ENCODE data around the gene HBEGF.

HBEGF gene

DNA sequence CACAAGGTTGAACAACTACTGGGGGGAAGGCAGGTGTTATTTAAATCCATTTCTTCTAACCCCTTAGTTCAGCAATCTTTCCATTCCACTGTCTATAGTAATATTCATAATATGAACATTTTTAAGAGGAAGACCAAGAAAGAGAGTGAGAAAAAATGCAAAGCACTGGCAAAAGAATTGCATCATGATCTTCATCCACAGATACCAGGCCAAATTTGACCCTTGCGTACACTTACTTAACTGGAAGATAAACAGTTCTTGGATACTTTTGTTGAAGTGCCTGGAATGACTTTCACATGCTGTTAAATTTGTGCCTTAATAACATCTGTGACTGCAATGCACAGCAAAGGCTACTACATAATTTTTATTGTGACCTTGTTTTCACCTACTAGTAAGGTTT lies 45.3 kb downstream of the HBEGF start:
- DNase-seq, result no peak

DNA sequence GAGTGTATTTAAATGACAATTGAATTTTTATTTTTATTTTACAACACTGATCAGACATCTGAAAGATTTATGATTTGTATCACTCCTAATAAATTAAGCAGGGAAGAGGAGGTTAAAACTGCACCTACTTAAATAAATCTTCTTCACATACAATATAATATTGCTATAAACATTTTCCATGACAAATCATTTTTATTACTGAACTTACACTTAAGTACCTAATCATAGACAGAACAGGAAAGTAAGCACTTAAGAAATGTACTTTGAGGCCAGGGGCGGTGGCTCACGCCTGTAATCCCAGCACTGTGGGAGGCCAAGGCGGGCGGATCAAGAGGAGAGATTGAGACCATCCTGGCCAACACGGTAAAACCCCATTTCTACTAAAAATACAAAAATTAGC lies 47.3 kb downstream of the HBEGF start:
- no peak for DNase-seq

DNA sequence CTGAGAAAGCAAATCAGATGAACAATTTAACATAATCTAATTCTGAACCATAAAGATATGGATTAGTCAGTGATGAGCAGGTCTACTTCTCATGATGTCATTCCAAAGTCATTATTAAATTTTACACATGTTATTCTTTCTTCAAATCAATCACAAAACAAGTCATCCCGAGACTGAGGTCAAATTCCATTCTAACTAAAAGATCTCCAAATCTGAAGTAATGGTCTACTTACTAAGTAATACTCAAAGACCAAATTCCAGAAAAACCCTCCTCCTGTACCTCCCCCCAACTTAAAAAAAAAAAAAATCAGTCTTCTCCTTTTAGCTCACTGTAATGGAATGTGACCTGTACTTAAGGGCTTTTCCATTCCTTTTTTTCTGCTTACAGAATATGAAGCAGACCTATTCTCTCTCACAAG lies 48.2 kb downstream of the HBEGF start:
- no peak for DNase-seq

DNA sequence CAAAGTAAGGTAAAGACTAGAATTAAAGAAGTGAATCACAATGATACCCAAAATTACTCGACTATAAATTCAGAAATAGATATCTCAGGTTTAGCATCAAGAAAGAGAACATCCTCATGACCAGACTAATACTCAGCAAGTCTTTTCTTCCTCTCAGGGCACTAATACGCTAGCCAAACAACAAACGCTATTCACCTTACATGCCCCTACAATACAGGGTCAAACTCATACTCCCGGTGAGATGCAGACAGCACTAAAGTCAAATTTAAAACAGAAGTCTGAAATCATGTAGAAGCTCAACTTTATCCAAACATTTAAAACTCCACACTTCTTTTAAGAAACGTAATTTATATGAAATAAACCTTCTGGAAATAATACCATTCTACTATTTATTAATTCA lies 49.1 kb downstream of the HBEGF start:
- no peak for DNase-seq

- DNase-seq, result no peak
Measured at GRCh38 chr5:140296289-140296688, 50.1 kb downstream of the HBEGF start.

GRCh38 chr5:140295414-140295813 lies 51.0 kb downstream of the HBEGF start:
- no peak for DNase-seq

GRCh38 chr5:140294753-140295152 lies 51.6 kb downstream of the HBEGF start:
- no peak for DNase-seq

GRCh38 chr5:140293849-140294100 lies 52.6 kb downstream of the HBEGF start:
- DNase-seq, result no peak

- DNase-seq, result no peak
Measured at GRCh38 chr5:140293091-140293848, 53.1 kb downstream of the HBEGF start.

GRCh38 chr5:140292212-140293036 lies 54.0 kb downstream of the HBEGF start:
- no peak for DNase-seq

- no peak for DNase-seq
Measured at GRCh38 chr5:140287801-140288521, 58.4 kb downstream of the HBEGF start.

DNA sequence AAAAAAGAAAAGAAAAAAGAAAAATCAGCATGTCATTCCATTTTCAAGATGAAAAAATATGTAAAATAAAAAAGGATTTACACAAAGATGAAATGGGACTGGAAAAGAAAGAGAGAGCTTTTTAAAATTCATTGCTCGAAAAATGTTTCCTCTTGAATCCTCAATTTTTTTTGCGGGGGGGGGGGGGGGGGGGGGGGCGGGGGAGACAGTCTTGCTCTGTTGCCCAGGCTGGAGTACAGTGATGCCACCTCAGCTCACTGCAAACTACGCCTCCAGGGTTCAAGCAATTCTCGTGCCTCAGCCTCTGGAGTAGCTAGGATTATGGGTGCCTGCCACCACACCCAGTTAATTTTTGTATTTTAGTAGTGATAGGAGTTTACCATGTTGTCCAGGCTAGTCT lies 60.0 kb downstream of the HBEGF start:
- no peak for DNase-seq

DNA sequence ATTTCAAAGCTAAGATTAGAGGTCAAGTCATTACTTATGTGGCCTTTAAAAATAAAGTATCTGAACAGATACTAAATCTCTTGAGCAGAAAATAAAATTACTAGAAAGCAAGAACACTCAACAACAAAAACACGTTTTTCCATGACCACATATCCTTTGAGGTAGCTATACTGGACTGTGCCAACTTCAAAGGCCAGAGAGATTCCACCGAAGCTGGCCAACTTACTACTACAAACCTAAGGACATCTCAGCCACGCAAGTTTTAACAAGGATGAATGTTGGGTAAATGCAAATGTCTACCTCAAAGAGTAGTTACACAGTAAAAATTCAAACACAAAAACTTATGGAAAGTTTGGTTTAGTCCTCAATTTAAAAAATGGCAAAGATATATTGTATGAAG lies 62.4 kb downstream of the HBEGF start:
- DNase-seq, result no peak
